Stomach (tissue), 19 donors: ENCODE measurements around the gene PKD1L1. TPM values are rescaled to one million over a fixed set of nuclear protein-coding genes. Genes with fewer than 3 reads are reported as not detected.

Experiments used
- DNase-seq, 2 donors: peaks; one replicate each; pipeline versions ENCODE4 v3.0.0 to v3.0.0-alpha.2; 2013 to 2019
- H3K27ac ChIP-seq, 5 donors: fragments of 200-600 bp in 4 of 5; sonication (generic) in 4 of 5; one replicate each; pipeline ENCODE4 v1.5.1; 2013 to 2019; ENCODE audit warnings: mild to moderate bottlenecking in 1 of 5, moderate library complexity in 1 of 5
- H3K27me3 ChIP-seq, 3 donors: fragments of 200-600 bp; sonication (generic); one replicate each; pipeline ENCODE4 v1.5.1; 2017 to 2019; ENCODE audit warnings: mixed run types in 1 of 3
- H3K36me3 ChIP-seq, 4 donors: fragments of 200-600 bp; sonication (generic); 1 replicate in 3 of 4; 2 replicates in 1 of 4; pipeline ENCODE4 v1.5.1; 2016 to 2019
- H3K4me1 ChIP-seq, 4 donors: fragments of 200-600 bp; sonication (generic); one replicate each; pipeline ENCODE4 v1.5.1; 2016 to 2019
- H3K4me3 ChIP-seq, 4 donors: fragments of 200-600 bp; sonication (generic) in 3 of 4; one replicate each; pipeline ENCODE4 v1.5.1; 2016 to 2019; ENCODE audit warnings: mild to moderate bottlenecking in 1 of 4
- H3K9me3 ChIP-seq, 4 donors: fragments of 200-600 bp; sonication (generic); one replicate each; pipeline ENCODE4 v1.5.1; 2016 to 2019
- CTCF ChIP-seq, 7 experiments: fragments of 450-650 bp in 4 of 7; fragments of 200-600 bp in 3 of 7; sonication (generic) in 3 of 7; IDR thresholded peaks; one replicate each; pipeline ENCODE4 v1.5.1; 2016 to 2019; ENCODE audit warnings: antibody characterized with exemption in 7 of 7, control low read depth in 2 of 7, mild to moderate bottlenecking in 1 of 7
- EP300 ChIP-seq: sonication (generic); formaldehyde crosslinking; IDR thresholded peaks from one replicate; pipeline ENCODE4 v1.6.1; 2017; ENCODE audit warnings: antibody characterized with exemption
- POLR2A ChIP-seq, 4 donors: fragments of 450-650 bp; IDR thresholded peaks; one replicate each; pipeline ENCODE4 v1.6.1; 2016; ENCODE audit warnings: antibody characterized with exemption in 4 of 4, control low read depth in 2 of 4, mild to moderate bottlenecking in 1 of 4, moderate library complexity in 1 of 4
- POLR2AphosphoS5 ChIP-seq, 3 donors: sonication (generic); formaldehyde crosslinking; IDR thresholded peaks; one replicate each; pipeline ENCODE4 v1.6.1; 2016; ENCODE audit warnings: antibody characterized with exemption in 3 of 3
- WGBS, 5 donors: extraction: QIAGEN DNeasy Blood & Tissue Kit in 3 of 5; methylation state at CpG; one replicate each; pipeline versions ENCODE4 v1.1.5 to v1.1.7; 2013 to 2018; 5-methylcytosine and 5-hydroxymethylcytosine counted together
- intact Hi-C: fragments of 100-400 bp; cut with DNase I; formaldehyde crosslinking; loops from one replicate; pipeline ENCODE4 v1.15.1; 2023; ENCODE audit warnings: low total_unique reads
- long read RNA-seq, 10 donors: transcript quantifications; one replicate each; lab custom pipeline, GENCODE V29; 2026
- polyA plus RNA-seq, 3 donors: library from polyadenylated mRNA; stranded (reverse); fragments of 200-250 nt; gene quantifications; one replicate each; pipeline ENCODE4 v1.2.3, GENCODE V29; 2013
- total RNA-seq, 5 donors: library from RNA; depleted of rRNA; stranded (reverse); fragments of >200 nt; gene quantifications; one replicate each; pipeline versions ENCODE4 v1.1.0 to v1.2.3, GENCODE V29; 2014 to 2016
- donor health status: healthy with polysubstance abuse.
- donor health status: Bipolar disorder and iron deficiency.
- donor health status: healthy.

PKD1L1 gene, protein sequence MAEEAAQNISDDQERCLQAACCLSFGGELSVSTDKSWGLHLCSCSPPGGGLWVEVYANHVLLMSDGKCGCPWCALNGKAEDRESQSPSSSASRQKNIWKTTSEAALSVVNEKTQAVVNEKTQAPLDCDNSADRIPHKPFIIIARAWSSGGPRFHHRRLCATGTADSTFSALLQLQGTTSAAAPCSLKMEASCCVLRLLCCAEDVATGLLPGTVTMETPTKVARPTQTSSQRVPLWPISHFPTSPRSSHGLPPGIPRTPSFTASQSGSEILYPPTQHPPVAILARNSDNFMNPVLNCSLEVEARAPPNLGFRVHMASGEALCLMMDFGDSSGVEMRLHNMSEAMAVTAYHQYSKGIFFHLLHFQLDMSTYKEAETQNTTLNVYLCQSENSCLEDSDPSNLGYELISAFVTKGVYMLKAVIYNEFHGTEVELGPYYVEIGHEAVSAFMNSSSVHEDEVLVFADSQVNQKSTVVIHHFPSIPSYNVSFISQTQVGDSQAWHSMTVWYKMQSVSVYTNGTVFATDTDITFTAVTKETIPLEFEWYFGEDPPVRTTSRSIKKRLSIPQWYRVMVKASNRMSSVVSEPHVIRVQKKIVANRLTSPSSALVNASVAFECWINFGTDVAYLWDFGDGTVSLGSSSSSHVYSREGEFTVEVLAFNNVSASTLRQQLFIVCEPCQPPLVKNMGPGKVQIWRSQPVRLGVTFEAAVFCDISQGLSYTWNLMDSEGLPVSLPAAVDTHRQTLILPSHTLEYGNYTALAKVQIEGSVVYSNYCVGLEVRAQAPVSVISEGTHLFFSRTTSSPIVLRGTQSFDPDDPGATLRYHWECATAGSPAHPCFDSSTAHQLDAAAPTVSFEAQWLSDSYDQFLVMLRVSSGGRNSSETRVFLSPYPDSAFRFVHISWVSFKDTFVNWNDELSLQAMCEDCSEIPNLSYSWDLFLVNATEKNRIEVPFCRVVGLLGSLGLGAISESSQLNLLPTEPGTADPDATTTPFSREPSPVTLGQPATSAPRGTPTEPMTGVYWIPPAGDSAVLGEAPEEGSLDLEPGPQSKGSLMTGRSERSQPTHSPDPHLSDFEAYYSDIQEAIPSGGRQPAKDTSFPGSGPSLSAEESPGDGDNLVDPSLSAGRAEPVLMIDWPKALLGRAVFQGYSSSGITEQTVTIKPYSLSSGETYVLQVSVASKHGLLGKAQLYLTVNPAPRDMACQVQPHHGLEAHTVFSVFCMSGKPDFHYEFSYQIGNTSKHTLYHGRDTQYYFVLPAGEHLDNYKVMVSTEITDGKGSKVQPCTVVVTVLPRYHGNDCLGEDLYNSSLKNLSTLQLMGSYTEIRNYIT (N-terminal part only)
- 1 to 10 TPM in 2 of 5 donors, under 1 TPM in 2, not detected in 1; under 0.01 to 1.2 (median 0.62) TPM for total RNA-seq
- under 1 TPM in 2 of 3 donors, not detected in 1; 0.03 to 0.06 TPM for polyA plus RNA-seq
- long read RNA-seq, donor 1: 0 reads
- long read RNA-seq, donor 2: 0 reads
- long read RNA-seq, donor 3: 0 reads
- long read RNA-seq, donor 4: 0 reads
- long read RNA-seq, donor 5: 0 reads
- long read RNA-seq, donor 6: 0 reads
- long read RNA-seq, donor 7: 0 reads
- long read RNA-seq, donor 8: 0 reads
- long read RNA-seq, donor 9: 0 reads
- long read RNA-seq, donor 10: 0 reads

DNA sequence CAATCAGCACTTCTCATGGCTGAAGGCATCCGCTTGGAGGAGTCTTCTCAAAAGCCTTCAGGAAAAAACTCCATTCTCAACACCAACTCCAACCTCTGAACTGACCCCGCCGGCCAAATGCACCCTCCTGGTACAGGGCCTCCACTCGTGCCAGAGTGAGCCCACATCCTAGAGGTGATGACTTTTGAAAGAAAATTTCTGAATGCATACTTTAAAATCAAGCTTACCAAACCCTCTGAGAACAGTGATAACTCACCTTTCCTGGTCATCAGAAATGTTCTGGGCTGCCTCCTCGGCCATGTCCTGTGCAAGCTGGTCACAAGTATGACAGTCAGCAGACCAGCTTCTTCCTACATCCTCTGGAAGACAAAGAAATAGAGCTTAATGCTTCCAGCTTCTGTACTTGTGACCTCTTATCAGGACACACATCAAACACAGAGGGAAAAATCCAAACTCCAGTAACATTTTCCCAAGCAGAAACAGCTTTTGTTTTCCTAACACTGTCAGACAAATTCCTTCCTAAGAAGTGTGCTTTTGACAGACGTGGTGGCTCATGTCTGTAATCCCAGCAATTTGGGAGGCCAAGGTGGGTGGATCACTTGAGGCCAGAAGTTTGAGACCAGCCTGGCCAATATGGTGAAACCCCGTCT, at the start of gene PKD1L1:
TSS of gene PKD1L1 (minus strand) at position 326 of the 650 bp plus-strand sequence. CDS start at position 300, 26 bp downstream.
- TF ChIP-seq EP300 (no peak), POLR2AphosphoS5 (IDR thresholded peaks at IDR 0.05) (no peak), POLR2A (IDR thresholded peaks at IDR 0.05) (no peak), CTCF (IDR thresholded peaks at IDR 0.05) (no peak)
- no peaks in the 10 kb centered on the region for H3K9me3 ChIP-seq
- peaks cover 0 to 20% (median 19%) of the 10 kb centered on the region in 4 donors for H3K4me1 ChIP-seq
- H3K36me3 ChIP-seq: no peaks in the 10 kb centered on the region
- no peak within 1 kb of the TSS for H3K4me3 ChIP-seq
- 77 to 86% (median 81%) methylated on average over 7 of the region's 7 CpGs for WGBS, 5 donors
- peak within 1 kb of the TSS in 4 of 5 donors; percentile 3 to 38 (median 28) for H3K27ac ChIP-seq
- H3K27me3 ChIP-seq: no peaks in the 10 kb centered on the region
- intact Hi-C loops: no loop called here
- DNase-seq: no peak

GRCh38 chr7:47992446-47992845, 44.2 kb upstream of the PKD1L1 start:
- TF ChIP-seq POLR2AphosphoS5 (IDR thresholded peaks at IDR 0.05): no peak
- TF ChIP-seq EP300: no peak
- intact Hi-C loops: loop anchor here (10.0 kb wide), 1 partner anchor 112 kb away; no protein-coding TSS in a partner anchor
- H3K27me3 ChIP-seq: no peaks in the 10 kb centered on the region
- H3K36me3 ChIP-seq: no peaks in the 10 kb centered on the region
- 74 to 87% (median 76%) methylated on average over 3 of the region's 3 CpGs for WGBS, 5 donors
- H3K27ac ChIP-seq: peak overlapping the region in 4 of 5 donors; percentile 48 to 77 (median 53)
- no peaks in the 10 kb centered on the region for H3K9me3 ChIP-seq
- peak overlapping the region in 1 of 4 donors; percentile 59 for H3K4me3 ChIP-seq
- H3K4me1 ChIP-seq: peaks cover 0 to 15% (median 2%) of the 10 kb centered on the region in 4 donors
- DNase-seq: no peak

- Histone ChIP-seq H3K4me3 (peak overlapping the region; percentile 39 to 59 (median 50)), H3K36me3 (no peaks in the 10 kb centered on the region), H3K4me1 (peaks cover 0 to 15% (median 2%) of the 10 kb centered on the region in 4 donors), H3K9me3 (no peaks in the 10 kb centered on the region), H3K27ac (peak overlapping the region; percentile 2 to 77 (median 51)), H3K27me3 (no peaks in the 10 kb centered on the region)
- DNase-seq: peak; percentile 77 to 93
- TF ChIP-seq EP300 (no peak), CTCF (IDR thresholded peaks at IDR 0.05) (peak in 4 of 7 experiments; percentile 33 to 59 (median 48)), POLR2AphosphoS5 (IDR thresholded peaks at IDR 0.05) (peak in 2 of 3 donors; percentile 5 to 6), POLR2A (IDR thresholded peaks at IDR 0.05) (no peak)
- 3 to 15% (median 10%) methylated on average over 25 to 26 of the region's 26 CpGs for WGBS, 5 donors
- intact Hi-C loops: loop anchor here (10.0 kb wide), 1 partner anchor 113 kb away; no protein-coding TSS in a partner anchor
These were observed 43.6 kb upstream of the PKD1L1 start for GRCh38 chr7:47991741-47992311.
